ENCODE results near the gene TNFRSF19. TPM values are rescaled to one million over a fixed set of nuclear protein-coding genes. Genes with fewer than 3 reads are reported as not detected.

The TNFRSF19 gene
- total and polyA plus RNA-seq, 2 of the 13 experiments (the other 11 are each of a cell fraction or from before 2014, with no cell fraction given): 75.3 to 77.7 TPM

DNA sequence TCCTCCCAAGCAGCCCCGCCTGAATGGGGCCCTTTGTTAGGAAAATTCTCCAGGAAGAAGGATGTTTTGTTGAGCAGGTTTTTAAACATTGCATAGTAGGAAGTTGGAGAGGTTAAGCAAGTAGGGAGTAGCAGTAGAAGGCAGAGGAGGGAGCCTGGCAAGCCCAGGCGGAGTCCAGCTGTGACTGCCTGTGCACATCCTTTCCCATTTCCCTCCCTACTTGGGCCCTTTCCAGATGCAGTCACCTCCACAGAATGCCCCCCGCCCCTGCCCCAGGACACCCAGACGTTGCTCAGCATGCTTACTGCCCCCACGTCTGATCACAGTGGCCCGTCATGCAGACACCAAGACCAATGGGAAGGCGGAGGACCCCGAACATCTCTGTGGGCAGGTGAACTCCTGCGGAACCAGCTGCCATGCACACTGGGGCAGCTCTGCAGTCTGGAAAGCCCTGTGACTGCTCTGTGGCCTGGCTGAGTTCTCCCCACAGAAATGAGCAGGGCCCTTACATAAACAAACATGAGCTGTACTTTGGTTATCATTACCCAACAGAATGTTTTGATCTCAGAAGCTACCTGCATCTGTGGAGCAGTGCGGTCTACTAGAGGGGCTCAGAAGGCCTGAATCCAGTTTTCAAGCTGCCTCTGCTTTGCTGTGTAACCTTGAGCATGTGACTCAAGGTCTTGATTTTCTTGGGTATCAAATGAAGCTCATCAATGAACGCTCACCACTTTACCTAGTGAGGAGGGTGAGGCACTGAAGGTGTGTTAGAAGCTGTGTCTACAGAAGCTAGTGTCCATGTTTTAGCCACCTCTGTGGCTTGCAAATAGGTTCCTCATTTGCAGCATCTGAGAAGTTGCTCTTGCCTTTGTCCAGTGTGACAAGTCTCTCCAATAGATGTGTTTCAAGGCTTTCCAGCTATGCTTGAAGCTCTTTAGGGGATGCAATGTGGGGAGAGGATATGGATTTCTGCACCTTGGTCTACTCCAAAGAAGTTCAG is 84.2 kb downstream of the TNFRSF19 start (continued):
- TF ChIP-seq, protein P1, sequence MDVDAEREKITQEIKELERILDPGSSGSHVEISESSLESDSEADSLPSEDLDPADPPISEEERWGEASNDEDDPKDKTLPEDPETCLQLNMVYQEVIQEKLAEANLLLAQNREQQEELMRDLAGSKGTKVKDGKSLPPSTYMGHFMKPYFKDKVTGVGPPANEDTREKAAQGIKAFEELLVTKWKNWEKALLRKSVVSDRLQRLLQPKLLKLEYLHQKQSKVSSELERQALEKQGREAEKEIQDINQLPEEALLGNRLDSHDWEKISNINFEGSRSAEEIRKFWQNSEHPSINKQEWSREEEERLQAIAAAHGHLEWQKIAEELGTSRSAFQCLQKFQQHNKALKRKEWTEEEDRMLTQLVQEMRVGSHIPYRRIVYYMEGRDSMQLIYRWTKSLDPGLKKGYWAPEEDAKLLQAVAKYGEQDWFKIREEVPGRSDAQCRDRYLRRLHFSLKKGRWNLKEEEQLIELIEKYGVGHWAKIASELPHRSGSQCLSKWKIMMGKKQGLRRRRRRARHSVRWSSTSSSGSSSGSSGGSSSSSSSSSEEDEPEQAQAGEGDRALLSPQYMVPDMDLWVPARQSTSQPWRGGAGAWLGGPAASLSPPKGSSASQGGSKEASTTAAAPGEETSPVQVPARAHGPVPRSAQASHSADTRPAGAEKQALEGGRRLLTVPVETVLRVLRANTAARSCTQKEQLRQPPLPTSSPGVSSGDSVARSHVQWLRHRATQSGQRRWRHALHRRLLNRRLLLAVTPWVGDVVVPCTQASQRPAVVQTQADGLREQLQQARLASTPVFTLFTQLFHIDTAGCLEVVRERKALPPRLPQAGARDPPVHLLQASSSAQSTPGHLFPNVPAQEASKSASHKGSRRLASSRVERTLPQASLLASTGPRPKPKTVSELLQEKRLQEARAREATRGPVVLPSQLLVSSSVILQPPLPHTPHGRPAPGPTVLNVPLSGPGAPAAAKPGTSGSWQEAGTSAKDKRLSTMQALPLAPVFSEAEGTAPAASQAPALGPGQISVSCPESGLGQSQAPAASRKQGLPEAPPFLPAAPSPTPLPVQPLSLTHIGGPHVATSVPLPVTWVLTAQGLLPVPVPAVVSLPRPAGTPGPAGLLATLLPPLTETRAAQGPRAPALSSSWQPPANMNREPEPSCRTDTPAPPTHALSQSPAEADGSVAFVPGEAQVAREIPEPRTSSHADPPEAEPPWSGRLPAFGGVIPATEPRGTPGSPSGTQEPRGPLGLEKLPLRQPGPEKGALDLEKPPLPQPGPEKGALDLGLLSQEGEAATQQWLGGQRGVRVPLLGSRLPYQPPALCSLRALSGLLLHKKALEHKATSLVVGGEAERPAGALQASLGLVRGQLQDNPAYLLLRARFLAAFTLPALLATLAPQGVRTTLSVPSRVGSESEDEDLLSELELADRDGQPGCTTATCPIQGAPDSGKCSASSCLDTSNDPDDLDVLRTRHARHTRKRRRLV (CRISPR knock-in tag; IDR thresholded peaks at IDR 0.05): no peak
- no peak for TF ChIP-seq ZNF781 (CRISPR knock-in tag; IDR thresholded peaks at IDR 0.05; ENCODE audit: borderline replicate concordance, not compliant biosample characterization)
- TF ChIP-seq MIER3 (CRISPR knock-in tag; IDR thresholded peaks at IDR 0.05; ENCODE audit: borderline replicate concordance): peak; percentile 54; the same call in 1 of the 2 replicates
- TF ChIP-seq, protein P2, sequence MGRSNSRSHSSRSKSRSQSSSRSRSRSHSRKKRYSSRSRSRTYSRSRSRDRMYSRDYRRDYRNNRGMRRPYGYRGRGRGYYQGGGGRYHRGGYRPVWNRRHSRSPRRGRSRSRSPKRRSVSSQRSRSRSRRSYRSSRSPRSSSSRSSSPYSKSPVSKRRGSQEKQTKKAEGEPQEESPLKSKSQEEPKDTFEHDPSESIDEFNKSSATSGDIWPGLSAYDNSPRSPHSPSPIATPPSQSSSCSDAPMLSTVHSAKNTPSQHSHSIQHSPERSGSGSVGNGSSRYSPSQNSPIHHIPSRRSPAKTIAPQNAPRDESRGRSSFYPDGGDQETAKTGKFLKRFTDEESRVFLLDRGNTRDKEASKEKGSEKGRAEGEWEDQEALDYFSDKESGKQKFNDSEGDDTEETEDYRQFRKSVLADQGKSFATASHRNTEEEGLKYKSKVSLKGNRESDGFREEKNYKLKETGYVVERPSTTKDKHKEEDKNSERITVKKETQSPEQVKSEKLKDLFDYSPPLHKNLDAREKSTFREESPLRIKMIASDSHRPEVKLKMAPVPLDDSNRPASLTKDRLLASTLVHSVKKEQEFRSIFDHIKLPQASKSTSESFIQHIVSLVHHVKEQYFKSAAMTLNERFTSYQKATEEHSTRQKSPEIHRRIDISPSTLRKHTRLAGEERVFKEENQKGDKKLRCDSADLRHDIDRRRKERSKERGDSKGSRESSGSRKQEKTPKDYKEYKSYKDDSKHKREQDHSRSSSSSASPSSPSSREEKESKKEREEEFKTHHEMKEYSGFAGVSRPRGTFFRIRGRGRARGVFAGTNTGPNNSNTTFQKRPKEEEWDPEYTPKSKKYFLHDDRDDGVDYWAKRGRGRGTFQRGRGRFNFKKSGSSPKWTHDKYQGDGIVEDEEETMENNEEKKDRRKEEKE (IDR thresholded peaks at IDR 0.05): no peak
- no peak for TF ChIP-seq ZNF24 (IDR thresholded peaks at IDR 0.05)
- no peak for TF ChIP-seq ZNF383 (CRISPR knock-in tag; IDR thresholded peaks at IDR 0.05; ENCODE audit: borderline replicate concordance)
- no peak for TF ChIP-seq ZNF562 (CRISPR knock-in tag; IDR thresholded peaks at IDR 0.05; ENCODE audit: borderline replicate concordance)
- TF ChIP-seq GATAD1 (CRISPR knock-in tag; IDR thresholded peaks at IDR 0.05): no peak
- TF ChIP-seq, protein P3, sequence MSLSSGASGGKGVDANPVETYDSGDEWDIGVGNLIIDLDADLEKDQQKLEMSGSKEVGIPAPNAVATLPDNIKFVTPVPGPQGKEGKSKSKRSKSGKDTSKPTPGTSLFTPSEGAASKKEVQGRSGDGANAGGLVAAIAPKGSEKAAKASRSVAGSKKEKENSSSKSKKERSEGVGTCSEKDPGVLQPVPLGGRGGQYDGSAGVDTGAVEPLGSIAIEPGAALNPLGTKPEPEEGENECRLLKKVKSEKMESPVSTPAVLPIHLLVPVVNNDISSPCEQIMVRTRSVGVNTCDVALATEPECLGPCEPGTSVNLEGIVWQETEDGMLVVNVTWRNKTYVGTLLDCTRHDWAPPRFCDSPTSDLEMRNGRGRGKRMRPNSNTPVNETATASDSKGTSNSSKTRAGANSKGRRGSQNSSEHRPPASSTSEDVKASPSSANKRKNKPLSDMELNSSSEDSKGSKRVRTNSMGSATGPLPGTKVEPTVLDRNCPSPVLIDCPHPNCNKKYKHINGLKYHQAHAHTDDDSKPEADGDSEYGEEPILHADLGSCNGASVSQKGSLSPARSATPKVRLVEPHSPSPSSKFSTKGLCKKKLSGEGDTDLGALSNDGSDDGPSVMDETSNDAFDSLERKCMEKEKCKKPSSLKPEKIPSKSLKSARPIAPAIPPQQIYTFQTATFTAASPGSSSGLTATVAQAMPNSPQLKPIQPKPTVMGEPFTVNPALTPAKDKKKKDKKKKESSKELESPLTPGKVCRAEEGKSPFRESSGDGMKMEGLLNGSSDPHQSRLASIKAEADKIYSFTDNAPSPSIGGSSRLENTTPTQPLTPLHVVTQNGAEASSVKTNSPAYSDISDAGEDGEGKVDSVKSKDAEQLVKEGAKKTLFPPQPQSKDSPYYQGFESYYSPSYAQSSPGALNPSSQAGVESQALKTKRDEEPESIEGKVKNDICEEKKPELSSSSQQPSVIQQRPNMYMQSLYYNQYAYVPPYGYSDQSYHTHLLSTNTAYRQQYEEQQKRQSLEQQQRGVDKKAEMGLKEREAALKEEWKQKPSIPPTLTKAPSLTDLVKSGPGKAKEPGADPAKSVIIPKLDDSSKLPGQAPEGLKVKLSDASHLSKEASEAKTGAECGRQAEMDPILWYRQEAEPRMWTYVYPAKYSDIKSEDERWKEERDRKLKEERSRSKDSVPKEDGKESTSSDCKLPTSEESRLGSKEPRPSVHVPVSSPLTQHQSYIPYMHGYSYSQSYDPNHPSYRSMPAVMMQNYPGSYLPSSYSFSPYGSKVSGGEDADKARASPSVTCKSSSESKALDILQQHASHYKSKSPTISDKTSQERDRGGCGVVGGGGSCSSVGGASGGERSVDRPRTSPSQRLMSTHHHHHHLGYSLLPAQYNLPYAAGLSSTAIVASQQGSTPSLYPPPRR (CRISPR knock-in tag; IDR thresholded peaks at IDR 0.05; ENCODE audit: borderline replicate concordance): peak; percentile 44; the same call in 1 of the 2 replicates
- TF ChIP-seq ZNF83 (CRISPR knock-in tag; IDR thresholded peaks at IDR 0.05; ENCODE audit: borderline replicate concordance): no peak
- no peak; the same call in 1 of the 2 replicates for TF ChIP-seq ZNF350 (CRISPR knock-in tag; IDR thresholded peaks at IDR 0.05; ENCODE audit: borderline replicate concordance, low read depth)
- TF ChIP-seq, protein P4, sequence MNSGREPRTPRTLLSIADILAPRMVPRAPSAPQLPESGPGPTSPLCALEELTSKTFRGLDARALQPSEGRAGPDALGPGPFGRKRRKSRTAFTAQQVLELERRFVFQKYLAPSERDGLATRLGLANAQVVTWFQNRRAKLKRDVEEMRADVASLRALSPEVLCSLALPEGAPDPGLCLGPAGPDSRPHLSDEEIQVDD (CRISPR knock-in tag; IDR thresholded peaks at IDR 0.05; ENCODE audit: borderline replicate concordance): no peak
- TF ChIP-seq SOX6 (IDR thresholded peaks at IDR 0.05): no peak
- peak; percentile 74 for TF ChIP-seq SOX6 (CRISPR knock-in tag; IDR thresholded peaks at IDR 0.05)
